GM21717 (cell line): Measurements from ENCODE around the gene NTSR2.

Experiments
- ATAC-seq: cut with Tn5 transposase; IDR thresholded peaks from one replicate; pipeline ENCODE4 v1.9.1; 2021; ENCODE audit warnings: mild to moderate bottlenecking, moderate library complexity; ENCODE audit not compliant: unreplicated experiment

Gene NTSR2

DNA sequence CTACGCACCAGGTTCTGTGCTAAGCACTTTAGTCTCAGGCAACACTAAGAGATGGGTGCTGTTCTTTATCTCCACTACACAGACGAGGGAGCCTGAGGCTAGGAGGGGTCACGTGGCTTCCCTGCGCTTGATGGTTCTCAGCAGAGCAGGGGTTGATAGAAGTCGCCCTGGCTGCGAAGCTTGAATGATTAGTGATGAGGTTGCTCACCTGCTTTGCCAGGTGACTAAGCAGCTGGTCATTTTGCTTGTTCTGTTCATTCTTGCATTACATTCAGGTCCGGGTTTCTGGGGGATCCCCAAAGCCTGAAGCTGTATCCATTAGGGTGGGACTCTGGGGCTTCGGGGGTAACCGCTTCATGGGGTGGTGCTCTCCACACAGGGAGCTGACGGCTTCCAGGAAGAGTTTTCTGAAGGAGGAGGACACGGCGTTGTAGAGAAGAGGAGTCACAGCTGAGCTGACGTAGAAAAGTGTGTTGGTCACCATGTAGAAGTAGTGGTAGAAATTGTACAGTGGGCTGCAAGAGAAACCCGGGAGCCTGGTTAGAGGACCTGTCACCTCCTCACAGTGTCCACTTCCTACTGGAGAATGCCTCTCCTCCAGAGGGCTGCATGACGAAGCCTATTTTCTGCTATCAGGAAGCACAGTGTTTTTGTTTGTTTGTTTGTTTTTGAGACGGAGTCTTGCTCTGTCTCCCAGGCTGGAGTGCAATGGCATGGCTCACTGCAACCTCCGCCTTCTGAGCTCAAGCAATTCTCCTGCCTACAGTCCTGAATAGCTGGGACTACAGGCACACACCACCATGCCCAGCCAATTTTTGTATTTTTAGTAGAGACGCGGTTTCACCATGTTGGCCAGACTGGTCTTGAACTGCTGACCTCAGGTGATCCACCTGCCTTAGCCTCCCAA, 11.5 kb downstream of the NTSR2 start:
- no peak for ATAC-seq

DNA sequence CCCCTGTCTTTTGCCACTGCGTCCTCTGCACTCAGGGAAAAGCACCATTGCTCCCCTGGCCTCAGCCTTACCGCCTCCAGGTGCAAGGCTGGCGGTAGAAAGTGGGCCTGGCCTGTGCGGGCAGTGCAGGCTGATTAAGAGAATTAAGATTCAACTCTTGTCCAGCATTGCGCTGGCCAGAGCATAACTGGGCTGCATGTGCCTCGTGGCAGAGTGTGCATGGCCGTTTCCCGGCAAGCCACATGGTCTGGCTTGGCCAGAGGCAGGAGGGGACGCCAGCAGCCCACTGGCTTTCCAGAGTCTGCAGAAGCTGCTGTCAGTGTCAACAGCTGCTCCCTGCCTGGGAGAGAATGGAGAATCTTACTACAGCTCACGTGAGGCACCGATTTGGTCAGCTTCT, 12.3 kb downstream of the NTSR2 start:
- ATAC-seq, result no peak

DNA sequence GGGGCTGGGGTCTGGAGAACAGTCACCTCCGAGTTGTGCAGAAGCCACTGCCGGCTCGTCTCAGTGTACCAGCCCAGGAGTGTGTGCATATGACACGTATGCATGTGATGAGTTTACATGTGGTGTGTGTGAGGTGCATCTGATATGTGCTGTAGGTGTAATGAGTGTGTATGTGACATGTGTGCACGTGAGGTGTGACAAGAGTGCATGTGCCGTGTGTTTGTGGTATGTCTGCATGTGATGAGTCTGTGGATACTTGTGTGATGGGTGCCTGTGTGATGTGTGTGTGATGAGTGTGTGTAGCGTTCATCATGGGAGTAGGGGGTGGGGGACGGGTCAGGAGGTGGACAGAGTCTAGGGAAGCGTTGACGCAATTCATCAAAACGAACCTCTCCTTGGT, 12.8 kb downstream of the NTSR2 start:
- no peak for ATAC-seq

DNA sequence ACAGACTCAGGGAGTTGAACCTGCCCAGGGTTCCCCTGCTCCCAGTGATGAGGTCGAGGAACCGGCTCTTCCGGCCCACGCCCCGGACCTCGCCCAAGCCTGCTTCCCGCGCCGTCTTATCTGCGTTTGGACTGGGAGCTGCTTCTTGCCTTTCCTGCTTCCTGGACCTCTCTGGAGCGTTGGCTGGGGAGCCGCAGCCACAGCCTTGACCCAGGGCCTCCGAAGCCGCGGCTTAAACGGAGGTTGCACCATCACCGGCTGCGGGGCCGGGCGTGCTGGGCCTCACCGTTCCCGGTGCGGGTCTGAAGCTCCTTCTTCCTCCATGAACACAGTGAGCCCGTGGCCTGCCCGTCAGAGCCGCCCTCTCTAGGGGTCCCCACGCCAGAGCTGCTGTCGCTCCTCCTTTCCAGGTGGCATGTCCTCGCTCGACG, 13.3 kb downstream of the NTSR2 start:
- ATAC-seq, result no peak

DNA sequence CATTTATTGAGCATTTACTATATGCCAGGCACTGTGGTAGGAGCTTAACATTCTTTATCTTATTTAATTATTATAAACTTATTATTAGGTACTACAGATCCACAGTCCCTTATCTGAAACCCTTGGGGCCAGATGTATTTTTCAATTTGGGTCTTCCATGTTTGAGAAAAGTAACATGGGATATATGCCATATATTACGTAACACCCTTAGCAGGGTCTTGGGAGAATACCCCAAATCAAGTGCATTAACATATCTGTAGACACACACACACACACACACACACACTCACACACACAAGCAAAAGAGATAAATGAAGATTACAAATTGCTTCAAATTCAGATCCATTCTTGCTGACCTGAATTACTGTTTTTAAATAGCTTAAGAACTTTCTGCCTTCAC, 13.7 kb downstream of the NTSR2 start:
- ATAC-seq, result no peak

DNA sequence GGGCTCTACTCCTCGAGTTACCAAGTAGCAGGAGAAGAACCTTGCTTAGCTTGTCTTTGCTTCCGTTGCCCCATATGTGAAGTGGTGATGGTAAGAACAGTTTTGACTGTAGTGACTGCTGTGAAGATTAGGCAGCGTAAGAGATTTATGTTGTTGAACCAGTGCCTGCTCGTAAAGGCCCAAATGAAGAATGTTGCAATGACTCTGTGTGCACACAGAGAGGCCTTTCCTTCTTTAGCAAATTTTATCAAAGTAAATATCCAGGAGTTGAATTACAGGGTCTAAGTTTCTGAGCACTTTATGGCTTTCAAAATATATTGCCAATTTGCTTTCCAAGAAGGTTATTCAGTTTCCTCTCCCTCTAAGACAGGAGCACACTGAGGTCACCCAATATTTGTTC, 14.5 kb downstream of the NTSR2 start:
- no peak for ATAC-seq

DNA sequence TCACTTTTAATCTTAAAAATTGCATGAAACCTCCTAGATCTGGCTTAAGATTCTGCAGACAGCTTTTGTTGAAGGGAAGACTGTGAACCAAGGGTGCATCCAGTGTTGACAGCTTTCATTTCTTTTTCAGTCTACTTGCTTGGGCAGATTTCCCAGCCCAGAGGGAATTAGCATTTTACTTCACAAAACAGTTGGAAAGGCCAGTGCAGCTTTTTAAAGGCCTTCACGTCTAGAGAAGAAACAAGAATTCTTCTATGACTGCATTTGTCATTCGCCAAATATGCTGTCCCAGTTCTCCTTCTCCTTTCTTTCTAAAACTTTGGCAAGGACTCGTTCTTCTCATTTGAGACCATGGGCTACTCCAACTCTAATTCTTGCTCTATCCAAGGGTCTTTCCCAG, 17.4 kb downstream of the NTSR2 start:
- ATAC-seq, result no peak

DNA sequence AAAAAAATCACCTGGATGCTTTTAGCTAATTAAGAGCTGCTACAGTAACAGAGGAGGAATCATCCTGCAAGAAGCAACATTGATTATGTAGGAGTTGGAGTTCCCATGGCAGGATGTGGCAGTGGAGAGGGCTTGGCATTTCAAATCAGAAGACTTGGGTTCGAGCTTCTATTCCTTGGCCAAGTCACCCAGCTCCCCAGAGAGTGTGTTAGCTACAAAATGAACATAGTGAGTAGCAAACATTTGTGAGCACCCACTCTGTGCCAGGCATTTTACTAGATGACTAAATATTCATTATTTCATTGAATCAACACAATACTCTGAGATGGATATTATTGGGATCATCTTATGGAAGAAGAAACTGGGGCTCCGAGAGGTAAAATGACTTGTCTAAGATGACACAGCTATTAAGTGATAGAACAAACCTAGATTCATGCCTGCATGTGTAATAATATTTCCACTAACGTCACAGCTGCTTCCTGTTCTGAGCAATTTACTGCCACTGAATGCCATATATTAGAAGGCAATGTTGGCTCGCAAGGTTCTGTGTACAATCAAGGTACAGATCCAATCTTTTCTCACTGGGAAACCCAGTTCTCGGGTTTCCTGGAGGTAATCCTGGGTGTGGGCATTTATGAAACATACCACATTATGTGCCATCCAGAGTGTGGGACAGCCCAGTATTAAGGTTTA, 18.0 kb downstream of the NTSR2 start:
- no peak for ATAC-seq

DNA sequence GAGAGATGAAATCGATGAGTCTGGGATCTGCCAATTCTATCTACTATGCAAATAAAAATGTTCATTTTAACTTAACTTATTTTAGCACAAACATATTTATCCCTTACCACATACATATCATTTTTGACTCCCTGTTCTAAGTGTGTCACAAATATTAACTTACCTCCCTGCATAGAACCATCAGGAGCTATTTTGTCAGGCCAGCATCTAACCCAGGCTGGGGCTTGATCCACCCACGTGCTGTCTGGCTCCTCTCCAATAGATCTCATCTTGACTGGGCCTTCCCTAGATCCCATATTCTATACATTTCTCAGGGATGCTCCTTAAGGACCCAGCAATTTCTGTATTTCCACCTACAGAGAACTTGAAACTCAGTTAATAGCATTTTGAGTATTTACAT, 20.9 kb downstream of the NTSR2 start:
- no peak for ATAC-seq

DNA sequence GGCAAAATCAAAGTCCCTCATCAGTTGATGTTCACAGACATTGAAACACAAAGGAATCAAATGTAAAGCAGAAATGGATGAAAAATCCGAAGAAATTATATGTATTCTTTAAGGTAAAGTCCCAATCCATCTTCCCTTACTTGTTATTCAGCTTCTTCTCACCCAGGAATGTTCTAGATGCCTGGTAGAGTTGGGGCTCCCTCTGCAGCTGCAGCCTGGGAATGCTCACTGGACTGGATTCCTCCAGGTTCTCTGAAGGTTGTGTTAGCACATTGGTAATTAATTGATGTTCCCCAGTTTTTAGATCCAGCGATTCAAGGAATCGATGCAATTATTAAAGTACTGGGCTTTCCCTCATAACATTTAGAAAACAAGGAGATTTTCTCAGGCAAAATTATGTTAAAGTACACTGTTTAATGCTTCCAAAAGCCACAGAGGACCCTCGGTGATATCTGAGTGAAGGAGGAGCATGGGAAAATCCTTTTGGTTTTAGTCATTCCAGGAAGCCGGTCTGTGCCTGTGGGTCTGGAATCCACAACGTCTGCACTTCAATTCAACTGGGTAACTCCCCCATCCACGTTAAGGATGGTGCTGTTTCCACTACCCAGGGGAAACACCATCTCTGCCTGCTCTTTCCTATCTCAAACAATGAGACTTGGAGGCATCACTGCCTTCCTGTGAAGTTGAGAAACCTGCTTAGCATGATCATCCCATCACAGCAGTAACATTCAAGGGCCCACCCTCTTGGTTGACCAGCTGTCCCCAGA, 22.0 kb downstream of the NTSR2 start:
- ATAC-seq, result no peak

DNA sequence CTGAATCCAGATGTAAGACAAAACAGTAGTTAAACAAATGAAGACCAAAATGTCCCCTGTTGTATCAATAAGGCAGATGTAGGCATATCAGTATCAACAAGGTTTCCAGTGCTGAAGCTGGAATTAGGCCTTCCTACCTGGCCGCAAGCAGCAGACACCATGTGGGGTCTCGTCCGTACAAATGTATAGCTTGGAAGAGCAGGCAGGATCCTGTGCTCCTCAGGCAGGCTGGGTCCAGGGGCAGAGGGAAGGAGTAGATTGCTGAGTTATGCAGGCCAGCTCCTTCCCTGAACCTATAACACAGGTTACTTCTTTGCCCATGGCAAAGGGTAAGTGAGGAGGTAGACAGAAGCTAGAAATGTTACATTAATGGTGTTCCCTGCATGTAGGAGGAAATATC, 23.5 kb downstream of the NTSR2 start:
- ATAC-seq, result no peak

DNA sequence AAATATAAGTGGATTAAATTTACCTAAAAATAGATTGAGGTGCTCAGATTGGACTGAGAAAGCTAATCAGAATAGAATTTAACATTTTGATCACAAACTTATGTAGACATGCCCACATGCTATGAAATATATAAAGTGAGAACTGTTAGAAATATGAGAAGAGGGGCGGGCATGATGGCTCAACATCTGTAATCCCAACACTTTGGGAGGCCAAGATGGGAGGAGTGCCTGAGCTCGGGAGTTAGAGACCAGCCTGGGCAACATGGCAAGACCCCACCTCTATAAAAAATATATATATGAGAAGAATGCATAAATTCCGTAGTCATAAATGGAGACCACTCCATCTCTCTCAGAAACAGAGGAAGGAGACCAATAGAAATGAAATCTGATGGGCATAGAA, 25.7 kb downstream of the NTSR2 start:
- ATAC-seq, result no peak

DNA sequence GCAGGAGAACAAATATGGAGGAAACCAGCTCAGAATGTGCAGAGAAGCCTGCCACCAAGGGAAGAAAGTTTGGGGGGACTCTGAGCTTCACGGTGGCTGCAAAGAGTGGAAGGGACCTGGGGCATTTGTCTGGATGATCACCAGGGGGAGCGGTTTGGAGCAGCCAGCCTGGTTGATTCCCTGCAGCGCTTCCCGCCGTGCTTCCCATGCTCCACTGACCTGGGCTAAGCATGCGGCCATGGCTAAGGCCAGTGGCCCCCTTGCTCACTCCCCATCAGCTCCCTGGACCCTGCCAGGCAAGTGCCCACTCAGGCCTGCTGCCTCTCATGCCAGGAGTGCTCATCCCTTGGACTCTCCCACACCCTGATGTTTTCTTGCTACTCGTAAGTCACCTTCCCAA, 27.0 kb downstream of the NTSR2 start:
- ATAC-seq, result no peak

DNA sequence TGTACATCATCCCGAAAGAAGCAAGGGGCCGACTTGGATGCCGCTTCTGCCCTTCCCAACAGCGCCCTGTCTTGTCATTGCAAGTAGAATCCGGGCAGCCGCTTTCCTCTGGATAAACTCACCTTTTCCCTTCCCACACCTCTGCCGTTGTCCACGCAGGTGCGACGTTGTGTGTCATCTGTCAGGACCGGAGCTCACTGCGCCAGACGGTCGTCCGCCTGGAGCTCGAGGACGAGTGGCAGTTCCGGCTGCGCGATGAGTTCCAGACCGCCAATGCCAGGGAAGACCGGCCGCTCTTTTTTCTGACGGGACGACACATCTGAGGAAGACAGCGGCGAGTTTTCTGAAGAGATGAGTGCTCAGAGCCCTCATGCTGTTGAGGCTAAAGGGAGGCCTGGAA, 29.9 kb downstream of the NTSR2 start:
- no peak for ATAC-seq

DNA sequence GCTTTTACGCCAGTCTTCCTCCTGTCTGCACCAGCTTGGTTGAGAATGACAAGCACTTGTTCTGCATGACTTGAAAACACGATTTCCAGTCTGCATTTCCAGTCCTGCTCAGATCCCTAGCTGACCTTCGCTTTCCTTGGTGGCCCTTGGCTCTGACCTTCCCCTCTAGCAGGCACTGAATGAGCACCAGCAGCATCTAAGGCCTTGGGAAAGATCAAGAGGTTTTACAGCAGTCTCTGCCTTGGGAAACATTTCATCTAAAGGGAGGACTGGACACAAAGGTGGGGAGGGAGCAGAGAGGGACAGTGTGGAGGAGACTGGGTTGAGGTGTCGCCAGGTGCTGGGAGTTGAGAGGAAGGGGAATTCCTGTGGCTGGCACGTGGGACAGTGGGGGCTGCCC, 30.5 kb downstream of the NTSR2 start:
- no peak for ATAC-seq

DNA sequence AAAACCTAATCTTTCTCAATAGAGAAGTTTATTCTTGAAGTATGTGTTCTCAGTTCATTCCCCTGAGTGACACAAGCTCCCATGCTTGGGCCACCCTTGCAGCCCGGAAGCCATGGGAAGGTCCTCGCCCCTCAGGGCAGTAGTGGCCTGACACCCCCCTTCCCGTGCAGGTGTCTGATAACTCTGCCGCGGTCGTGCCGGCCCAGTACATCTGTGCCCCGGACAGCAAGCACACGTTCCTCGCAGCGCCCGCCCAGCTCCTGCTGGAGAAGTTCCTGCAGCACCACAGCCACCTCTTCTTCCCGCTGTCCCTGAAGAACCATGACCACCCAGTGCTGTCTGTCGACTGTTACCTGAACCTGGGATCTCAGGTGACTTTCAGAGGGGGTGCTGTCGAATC, 32.4 kb downstream of the NTSR2 start:
- no peak for ATAC-seq

DNA sequence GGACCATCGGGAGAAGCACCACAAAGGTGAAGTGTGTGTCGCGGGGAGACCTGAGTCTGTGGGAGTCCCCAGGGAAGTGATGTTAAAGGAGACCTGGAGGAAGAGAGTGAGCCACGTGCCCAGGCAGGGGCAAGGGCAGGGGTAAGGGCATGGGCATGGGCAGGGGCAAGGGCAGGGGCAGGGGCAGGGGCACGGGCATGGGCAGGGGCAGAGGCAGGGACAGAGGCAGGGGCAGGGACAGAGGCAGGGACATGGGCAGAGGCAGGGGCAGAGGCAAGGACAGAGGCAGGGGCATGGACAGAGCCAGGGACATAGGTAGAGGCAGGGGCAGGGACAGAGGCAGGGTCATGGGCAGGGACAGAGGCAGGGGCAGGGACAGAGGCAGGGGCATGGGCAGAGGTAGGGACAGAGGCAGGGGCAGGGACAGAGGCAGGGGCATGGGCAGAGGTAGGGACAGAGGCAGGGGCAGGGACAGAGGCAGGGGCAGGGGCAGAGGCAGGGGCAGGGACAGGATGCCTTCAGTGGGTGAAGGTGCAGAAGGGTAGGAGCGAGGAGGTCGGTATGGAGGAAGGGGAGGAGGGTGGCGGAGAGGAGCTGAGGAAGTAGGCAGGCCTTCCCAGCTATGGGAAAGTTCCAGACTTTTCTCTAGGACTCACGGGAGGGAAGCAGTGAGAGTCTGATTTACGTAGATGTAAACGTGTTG, 33.3 kb downstream of the NTSR2 start:
- no peak for ATAC-seq

DNA sequence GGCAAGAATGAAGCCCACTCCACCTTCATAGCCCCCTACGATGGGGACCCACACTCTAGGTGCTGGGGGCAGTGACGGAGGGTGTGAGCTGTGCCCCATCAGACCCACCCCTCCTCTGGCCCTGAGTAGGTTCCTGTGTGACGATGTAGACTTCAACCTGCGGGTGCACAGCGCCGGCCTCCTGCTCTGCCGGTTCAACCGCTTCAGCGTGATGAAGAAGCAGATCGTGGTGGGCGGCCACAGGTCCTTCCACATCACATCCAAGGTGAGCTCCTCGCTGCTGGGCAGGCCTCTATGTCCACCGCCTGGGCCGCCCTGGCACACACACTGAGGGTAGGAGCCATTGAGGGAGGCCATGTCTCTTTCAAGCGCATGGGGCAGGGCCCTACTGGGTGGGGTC, 34.9 kb downstream of the NTSR2 start:
- ATAC-seq, result no peak

DNA sequence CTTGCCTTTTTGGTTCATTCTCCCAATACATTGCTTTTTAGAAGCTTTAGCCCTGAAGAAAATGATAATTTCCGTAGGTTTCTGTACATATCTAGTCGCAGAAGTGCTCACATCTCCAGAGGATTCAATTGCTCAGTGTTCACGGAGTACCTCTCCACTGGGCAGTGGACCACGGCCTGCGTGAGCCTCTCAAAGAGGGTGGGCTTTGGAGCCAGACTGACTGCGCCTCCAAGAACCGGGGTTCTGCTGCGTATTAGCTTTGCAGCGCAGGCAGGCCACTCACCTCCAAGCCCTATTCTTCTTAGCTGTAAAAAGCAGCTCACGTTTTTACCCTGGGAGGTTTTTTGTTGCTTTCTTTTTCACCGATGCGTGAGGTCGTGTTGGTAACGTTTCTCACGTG, 35.4 kb downstream of the NTSR2 start:
- no peak for ATAC-seq

DNA sequence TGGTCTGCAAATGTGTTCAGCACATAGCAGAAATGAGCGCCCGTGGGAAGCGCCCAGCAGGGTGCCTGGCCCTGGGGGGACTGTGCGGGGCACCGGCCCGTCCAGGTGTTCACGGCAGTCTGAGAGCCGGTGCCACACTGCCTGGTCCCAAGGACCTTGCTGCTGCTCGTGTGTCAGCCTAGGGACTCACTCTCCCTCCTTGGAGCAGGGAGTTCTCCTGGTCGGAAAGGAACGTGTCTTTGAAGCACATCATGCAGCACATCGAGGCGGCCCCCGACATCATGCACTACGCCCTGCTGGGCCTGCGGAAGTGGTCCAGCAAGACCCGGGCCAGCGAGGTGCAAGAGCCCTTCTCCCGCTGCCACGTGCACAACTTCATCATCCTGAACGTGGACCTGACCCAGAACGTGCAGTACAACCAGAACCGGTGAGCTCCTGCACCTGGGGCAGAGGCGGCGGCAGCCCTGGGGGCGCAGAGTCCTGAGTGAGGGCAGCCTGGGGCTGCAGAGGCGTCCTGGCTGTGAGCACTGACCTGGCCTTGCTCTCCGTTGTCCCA, 36.0 kb downstream of the NTSR2 start:
- no peak for ATAC-seq

DNA sequence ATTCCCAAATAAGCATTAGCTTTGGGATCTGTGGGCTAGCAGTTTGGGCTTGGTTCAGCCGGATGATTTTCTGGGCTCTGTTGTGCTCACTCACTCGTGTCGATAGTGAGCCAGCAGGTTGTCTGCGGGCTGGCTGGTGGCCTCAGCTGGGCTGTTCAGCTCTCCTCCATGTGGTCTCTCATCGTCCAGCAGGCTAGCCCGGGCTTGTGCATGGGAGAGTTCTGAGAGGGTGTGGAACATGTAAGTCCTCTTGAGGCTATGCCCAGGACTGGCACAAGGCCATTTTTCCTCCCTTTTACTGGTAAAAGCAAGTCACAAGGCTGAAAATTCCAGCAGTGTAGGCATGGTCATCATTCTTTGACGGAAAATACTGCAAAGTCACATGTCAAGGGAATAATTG, 38.5 kb downstream of the NTSR2 start:
- no peak for ATAC-seq
